NCI-H1436 (cell line): ENCODE measurements around the gene CALR3.
"Not testable (repeated sequence)": the region's sequence is repeated elsewhere in the genome, so short reads cannot be mapped to it uniquely, and the experiment has no call there.

ENCODE experiments used
- DNase-seq: peaks from one replicate; lab custom pipeline; 2025; lab: John Stamatoyannopoulos, UW

The CALR3 gene

DNA sequence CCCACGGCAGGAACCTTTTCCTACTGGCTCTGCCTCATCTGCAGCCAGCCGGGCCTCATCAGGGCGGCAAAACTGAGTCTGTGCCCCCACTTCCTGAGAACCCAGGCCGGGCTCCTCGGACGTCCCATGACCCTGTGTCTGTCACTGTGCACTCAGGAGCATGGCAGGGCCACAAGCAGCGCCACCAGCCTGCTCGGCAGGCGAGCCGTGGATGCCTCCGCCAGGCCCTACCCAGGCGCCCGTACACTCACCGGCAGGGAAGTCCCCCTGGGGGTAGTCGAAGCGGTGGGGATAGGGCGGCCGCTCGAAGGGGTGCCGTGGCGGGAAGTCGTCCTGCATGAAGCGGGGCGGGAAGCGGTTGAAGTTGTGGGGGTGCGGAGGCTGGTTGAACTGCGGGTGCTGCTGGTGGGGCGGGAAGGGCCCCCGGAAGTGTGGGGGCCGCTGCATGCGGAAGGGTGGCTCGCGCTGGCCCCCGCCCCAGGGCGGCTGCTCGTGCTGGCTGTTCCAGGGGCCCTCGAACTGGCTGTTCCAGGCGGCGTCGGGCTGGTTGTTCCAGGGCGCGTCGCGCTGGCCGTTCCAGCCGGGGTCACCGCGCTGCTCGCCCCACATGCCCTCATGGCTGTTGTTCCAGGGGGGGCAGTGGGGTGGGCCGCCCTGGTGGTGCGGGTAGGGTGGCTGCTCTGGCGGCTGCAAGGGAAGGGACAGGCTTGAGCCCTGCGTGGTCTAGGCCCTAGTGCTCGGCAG, 29.2 kb upstream of the CALR3 start:
- no peak for DNase-seq

DNA sequence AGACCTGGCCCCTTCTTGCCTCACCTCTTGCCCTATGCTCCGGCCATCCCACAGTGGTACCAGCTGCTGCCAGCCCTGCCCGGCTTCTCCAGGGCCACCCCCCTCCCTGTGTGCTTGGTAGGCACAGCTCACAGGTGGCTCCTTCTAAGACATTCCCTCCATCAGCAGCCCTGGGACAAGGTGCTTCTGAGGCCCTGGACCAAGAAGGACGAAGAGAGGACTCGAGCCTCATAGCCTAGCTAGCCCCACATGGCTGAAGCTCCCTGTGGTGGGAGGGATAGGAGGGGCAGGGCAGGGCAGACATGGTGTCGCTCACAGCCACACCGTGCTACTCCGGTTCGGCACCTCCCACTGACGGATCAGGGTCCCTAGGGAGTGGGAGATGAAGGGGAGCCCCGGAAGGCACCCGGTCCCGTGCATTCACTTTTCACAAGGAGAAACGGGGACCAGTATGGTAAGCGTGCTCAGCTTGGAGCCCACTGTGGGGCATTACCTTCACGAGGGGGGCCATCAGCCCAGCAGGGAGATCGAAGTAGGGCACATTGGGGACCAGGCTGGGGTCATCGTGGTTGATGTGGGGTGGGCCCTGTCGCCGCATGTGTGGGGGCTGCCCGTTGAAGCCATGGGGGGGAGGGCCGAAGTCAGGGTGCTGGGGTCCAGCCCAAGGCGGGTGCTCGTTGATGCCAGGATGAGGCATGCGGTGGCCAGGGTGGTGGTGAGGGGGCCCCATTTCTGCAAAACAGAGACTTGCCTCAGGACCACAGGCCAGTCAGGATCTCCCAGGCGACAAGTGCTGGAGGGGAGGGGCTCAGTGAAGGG, 26.8 kb upstream of the CALR3 start:
- DNase-seq = no peak

DNA sequence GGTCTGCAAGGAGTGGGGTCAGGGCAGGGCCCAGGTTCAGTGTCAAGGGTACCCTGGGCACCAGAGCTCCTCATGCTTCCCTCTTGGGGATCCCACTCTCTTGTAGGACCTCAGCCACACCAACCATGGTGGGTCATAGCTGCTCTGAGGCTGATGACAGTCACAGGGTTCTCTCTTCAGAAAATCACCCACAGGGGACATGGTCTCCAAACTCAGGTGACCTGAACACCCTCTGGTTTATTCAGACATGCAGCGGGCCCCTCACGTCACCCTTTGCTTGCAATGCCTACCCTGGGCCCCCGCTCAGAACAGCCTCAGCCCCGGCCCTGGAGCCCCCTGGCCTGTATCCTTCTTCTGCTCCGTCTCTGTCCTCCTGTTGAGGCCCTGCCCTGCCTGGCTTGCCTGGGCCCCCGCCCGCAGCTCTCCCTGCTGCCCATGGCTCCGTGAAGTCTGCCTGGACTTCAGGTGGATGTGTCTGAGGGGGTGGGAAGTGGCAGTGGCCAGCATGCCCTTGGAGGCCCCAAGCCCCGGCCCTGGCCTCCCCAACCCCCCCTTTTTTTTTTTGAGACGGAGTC, 25.8 kb upstream of the CALR3 start:
- no peak for DNase-seq

DNA sequence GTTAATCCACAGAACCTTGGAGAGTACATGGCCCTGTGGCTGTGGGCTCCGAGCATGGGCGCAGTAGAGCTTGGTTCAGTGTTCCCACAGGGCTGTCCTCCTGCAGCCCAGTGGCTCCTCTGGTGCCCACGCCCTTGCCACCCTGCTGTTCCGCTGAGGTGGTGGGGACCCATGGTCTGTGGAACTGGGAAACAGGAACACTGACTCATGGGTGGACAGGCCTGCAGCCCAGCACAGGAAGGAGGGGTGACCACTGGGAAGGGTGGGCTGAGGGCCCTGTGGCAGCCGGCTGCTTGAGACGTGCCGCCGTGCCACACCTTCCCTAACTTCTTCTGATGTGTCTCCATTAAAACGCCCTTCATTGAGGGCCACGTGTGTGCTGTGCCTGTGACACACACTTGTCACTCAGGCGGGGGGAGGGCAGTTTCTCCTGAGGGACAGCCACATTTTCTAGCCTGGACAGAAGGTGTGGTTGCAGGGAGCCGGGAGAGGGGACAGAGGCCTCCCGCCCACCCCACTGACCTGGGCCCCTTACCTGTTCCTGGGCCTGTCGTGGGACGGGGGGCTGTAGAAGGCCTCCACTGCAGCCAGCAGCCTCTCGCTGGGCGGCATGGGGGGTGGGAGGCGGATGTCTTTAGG, 25.1 kb upstream of the CALR3 start:
- DNase-seq = no peak

DNA sequence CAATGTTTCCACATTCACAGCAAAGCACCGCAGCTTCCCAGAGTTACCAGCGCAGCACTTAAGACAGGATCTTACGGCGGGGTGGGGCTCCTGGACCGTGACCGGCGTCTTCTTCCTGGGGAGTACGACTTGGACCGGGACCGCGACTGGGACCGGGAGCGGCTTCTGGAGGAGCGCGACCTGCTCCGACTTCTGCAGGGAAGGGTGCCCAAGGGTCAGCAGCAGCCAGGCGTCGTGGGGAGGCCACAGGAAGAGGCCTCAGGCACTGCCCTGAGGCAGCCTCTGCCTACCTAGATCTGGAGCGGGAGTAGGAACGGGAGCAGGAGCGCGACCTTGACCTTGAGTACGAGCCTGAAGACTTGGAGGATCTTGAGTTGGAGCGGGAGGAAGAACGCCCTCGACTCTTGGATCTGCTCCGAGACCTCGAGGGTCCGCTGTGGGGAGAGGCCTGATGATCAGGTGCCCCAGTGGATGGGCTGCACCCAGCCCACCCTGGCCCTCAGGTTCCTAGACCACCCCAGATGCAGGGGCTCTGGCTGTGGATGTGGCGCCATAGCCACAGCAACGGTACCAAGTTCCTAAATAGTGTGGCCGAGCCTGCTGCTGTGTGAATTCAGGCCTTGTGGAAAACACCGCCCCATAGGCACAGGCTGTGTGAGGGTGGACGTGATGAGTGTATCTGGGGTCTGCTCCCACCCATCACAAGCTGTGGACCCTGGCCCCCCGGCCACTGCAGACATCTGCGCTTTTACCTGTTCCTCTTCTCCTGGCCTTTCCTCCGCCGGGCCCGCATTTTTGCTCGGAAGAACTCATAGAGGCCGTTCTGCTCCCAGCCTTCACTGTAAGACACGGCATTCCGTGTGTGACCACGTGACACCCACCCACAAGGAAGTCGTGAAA, 24.4 kb upstream of the CALR3 start:
- no peak for DNase-seq

DNA sequence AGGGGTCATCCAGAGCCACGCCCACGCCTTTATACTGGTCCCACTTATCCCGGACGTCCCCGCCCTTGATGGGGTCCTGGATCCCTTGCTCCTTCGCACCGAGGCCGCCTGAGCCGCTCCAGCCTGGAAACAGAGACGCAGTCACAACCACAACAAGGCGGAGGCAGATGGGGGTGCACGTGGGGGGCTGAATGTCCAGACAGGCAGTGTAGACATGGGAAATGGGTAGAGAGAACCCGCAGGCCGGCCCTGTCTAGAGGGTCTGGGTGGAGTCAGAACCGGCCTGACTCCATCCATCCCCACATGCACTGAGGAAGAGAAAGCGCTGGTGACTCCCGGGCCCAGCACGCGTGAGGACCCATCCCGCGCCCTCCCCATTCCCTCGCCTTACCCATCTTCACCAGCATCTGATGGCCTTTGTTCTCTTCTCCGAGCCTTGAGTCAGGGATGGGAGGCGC, 23.3 kb upstream of the CALR3 start:
- no peak for DNase-seq

DNA sequence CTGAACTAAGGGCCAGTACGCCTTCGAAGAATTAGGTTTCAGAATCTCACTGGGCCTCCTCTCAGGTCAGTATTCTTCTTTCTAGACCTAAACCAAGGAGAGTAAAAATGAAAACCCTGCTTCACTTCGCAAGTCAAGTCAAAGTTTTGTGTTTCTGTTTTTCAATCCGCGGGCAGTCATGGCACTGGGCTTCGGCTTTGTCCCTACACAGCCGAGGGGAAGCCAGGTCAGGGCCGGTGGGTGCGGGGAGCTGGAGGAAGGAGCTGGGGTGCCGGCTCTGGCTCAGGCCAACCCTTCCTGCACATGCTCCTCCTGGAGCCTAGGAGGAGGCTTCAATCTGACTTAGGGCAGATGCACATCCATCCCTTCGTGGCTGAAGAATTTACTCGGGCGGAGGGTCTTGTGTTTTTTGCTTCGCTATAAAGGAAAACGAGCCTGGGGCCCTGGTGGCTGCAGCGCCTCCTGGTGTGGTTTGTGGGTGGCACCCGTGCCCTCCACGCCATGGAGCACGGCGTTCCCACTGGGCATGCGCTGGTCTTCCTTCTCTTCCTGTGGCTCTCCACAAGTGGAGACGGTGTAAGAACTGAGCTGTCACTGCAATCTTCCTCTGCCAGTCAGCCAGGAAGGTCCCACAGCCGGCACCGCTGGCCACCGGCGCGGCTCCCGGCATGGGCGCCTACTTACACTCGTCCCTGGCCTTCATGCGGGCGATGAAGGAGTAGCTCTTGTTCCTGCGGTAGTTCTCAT, 22.7 kb upstream of the CALR3 start:
- DNase-seq = no peak

DNA sequence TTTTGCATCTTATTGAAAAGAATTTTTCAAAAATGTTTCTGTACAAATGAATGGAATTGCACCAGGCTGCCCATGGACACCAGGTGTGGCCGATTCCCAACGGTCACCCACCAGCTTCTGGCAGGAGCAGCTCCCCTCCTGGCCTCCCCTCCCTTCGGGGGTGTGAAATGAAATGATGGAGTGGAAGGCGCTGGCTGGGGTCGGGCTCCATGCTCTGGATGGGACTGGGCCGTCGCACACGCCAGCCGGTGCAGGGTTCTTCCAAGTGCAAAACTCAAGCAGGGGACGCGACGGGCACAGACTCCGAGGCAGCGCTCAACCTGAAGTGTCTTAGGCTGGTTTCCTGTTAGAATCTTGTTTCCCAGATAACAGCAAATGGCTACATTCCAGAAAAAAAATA, 22.1 kb upstream of the CALR3 start:
- no peak for DNase-seq

DNA sequence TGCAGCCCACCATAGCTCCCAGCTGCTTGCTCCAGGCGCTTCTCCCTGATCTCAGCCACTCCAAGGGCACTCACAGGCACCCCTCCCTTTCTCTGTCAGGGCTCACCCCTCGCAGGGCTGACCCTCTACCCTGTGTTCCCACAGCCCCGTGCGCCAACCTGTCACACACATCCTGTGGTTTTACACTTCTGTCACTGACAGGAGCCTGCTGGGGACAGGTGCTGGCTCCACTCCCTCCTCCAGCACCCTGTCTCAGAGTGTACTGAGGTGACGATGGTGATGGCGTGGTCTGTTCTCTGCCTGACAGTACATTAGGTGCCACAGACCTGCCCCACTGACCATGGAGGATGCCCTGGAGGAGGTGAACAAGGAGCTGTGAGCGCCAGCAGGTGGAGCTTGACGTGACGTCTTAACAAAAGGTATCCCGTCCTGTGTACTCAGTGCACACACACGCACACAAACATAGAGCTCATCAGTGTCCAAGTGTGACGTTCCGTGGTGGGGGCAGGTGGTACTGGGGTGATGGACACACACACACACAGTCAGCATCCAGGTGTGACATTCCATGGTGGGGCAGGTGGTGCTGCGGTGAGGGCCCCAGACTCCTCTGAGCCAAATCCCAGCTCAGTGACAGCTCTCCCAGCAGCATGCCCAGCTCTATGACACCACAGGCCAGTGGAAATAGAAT, 21.1 kb upstream of the CALR3 start:
- DNase-seq = no peak

DNA sequence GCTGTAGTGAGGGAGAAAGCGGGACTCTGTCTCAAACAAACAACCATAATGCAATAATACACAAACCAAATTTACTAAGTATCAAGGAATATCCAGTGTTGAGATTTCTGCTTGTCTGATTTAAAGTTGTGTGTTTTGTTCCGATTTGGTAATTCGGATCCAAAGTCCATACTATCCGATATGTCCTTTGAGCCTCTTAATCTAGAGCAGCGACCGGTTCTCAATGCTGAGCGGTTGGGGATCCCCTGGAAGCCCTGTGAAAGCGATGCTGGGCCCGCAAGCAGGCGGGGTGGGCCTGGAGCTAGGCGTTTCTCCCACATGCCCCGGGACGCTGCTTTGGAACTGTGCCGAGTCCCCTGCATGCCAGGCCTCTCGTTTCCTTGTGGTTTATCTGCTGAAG, 20.4 kb upstream of the CALR3 start:
- DNase-seq = no peak

DNA sequence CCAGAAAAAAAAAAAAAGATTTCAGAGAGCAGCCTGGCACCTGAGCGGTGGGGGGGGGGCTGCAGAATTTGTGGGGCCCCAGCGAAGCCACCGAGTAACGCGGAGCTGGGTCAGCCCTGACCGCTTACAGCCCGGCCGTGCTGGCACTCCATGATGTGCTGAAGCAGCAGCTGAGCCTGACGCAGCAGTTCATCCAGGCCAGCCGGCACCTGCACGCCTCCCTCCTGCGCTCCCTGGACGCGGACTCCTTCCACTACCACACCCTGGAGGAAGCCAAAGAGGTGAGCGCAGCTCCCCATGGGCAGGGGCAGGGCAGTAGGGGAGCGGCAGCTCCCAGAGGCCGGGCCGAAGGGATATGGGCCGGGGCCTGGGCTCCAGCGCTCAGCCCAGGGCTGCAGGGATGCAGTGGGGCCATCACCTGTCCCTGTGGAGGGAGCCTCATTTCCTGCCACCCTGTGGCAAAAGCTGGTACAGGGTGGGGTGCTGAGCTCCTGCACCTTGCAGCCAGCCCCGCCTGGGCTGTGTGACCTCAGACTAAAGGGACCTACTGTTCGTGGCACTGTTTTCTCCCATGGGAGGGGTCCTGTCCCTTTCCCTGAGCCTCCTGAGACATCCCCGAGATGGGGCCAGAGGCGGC, 18.5 kb upstream of the CALR3 start:
- DNase-seq = no peak

DNA sequence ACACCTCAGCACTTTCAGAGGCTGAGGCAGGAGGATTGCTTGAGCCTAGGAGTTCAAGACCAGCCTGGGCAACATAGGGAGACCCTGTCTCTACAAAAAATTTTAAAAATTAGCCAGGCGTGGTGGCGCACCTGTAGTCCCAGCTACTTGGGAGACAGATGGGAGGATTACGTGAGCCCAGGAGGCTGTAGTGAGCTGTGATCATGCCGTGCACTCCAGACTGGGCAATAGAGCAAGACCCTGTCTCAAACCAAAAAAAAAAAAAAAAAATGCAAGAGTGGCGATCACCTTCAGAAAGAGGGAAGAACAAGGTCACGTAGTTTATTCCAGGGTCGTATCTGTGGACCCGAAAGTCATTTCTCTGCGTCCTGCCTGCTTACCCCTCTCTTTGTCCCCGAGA, 16.6 kb upstream of the CALR3 start:
- not testable (repeated sequence) for DNase-seq

DNA sequence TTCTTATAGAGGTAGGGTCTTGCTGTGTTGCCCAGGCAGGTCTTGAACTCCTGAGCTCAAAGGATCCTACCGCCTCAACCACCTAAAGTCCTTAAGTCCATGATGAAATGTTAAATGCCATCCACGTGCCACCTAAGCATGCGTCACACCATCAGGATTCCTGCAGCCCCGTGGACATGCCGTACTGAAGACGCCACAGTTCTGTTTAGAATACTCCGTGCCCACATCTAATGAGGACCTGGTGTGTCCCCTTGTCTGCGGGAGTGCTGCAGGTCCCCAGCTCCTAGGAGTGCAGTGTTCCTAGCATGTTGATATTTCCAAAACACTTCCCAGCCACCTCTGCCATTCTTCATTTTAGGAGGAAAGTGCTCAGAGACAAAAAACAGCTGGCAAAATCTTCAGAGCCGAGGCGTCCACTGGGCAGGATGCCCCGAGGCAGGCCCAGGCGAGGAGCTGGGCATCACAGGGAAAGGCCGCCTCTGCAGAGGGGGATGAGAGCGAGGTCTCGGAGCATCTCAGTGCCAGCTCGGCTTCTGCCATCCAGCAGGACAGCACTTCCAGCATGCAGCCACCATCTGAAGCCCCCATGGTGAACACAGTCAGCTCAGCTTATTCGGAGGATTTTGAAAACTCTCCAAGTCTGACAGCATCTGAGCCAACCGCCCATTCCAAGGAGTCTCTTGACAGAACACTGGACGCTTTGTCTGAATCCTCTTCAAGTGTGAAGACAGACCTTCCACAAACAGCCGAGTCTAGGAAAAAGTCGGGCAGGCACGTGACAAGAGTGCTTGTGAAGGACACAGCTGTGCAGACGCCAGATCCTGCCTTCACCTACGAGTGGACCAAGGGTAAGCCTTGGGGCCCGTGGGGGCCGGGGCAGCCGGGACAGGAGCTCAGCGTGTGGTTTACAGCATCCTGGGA, 13.4 kb upstream of the CALR3 start:
- DNase-seq = no peak

DNA sequence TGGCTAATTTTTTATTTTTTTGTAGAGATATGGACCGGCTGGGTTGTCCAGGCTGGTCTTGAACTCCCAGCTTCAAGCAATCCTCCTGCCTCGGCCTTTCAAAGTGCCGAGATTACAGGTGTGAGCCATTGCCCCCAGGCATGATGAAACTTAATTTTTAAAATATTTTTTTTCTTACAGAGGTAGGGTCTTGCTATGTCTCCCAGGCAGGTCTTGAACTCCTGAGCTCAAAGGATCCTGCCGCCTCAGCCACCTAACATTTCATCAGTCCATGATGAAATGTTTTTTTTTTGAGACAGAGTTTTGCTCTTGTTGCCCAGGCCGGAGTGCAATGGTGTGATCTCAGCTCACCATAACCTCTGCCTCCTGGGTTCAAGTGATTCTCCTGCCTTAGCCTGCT, 12.6 kb upstream of the CALR3 start:
- DNase-seq = no peak

DNA sequence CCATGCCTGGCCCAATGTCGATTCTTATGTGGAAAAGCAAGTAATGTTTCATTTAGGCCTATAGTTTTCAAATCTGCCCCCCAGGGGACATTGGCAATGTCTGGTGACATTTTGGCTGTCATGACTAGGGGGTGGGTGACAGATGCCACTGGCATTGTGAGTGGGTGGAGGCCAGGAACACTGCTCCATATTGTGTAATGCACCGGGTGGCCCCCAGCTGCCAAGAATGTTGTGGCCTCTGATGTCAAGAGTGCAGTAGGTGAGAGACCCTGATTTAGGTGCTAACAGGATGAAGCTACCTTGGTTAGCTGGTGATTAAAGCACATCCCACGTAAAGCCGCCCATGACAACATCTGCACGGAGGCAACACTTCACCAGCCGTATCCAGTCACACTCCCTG, 11.0 kb upstream of the CALR3 start:
- no peak for DNase-seq

DNA sequence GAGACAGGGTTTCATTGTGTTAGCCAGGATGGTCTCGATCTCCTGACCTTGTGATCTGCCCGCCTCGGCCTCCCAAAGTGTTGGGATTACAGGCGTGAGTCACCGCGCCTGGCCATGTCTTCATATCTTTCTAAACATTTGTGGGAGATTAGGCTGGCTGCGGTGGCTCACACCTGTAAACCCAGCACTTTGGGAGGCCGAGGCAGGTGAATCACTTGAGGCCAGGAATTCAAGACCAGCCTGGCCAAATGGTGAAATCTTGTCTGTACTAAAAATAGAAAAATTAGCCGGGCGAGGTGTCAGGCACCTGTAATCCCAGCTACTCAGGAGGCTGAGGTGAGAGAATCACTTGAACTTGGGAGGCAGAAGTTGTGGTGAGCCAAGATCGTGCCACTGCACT, 10.2 kb upstream of the CALR3 start:
- DNase-seq = not testable (repeated sequence)

DNA sequence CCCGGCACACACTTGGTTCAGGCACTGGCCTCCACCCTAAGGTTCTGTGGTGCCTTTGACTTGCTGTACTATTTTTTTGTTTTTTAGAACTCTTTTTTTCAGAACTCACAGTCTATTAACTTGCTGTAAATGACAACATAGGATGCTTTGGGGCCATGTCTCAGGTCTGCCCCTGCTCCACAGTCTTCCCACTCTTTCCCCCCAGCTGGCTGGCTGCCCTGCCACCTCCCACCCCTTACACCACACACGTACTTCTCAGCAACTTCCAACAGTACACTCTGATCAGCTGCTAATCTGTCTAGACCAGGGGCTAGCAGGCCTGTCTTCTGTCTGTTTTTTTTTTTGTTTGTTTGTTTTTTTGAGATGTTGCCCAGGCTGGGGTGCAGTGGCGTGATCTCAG, 8.3 kb upstream of the CALR3 start:
- no peak for DNase-seq

DNA sequence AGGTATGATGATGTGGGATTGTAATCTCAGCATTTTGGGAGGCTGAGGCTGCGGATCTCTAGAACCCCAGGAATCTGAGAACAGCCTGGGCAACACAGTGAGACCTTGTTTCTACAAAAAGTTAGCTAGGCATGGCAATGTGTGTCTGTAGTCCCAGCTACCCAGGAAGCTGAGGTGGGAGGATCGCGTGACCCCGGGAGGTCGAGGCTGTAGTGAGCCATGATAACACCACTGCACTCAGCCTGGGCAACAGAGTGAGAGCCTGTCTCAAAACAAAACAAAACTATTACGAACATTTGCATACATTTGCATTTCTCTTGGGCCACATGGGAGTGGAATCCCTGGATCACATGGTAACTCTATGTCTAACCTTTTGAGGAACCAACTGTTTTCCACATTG, 1.9 kb upstream of the CALR3 start:
- DNase-seq = no peak

DNA sequence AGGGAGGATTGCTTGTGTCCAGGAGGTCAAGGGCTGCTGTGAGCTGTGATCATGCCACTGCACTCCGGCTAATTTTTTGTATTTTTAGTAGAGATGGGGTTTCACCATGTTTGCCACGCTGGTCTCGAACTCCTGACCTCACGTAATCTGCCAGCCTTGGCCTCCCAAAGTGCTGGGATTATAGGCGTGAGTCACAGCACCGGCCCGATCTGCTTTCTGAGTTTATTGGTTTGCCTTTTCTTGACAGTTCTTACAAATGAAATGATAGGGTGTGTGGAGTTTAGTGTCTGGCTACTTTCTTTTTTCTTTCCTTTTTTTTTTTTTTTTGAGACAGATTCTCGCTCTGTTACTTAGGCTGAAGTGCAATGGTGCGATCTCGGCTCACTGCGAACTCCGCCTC, 1.1 kb upstream of the CALR3 start:
- DNase-seq = no peak
